ENCODE data around the gene TCN2. TPM values are rescaled to one million over a fixed set of nuclear protein-coding genes. Genes with fewer than 3 reads are reported as not detected.
A peak's percentile ranks its signal among the peaks of the same experiment; 100 is the strongest.

Gene TCN2
- total RNA-seq, 2 donors from 2014 or later, result 9.3 to 27.0 TPM

DNA sequence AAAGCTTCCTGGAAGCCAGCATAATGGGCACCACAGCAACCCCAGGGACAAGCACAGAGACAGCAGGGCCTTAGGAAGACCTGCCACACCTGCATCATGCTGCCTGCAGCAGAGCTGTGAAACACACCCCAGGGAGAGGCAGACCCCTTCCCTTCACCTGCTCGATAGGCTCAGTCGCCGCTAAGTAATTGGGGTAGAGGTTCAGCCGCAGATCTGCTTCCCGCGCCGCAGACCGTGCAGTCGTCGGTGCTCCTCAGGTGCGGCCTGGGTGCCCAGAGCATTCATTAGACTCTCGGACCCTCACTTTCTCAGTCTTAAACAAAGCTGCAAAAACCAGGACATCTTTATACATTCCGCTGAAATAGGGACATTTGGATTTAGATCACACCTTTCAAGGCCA lies 57.8 kb downstream of the TCN2 start:
- Histone ChIP-seq H3K9ac (ENCODE audit: low read depth in 2 of 2, low read length in 2 of 2) (peak overlapping the region in 1 of 2 donors; percentile 12), H3K9me3 (no peaks in the 10 kb centered on the region), H3K4me3 (no peak overlapping the region), H3K36me3 (no peaks in the 10 kb centered on the region), H3K27ac (no peak overlapping the region), H3K27me3 (no peaks in the 10 kb centered on the region), H3K4me1 (no peaks in the 10 kb centered on the region)
- peak; percentile 35 for DNase-seq
- TF ChIP-seq, protein P1, sequence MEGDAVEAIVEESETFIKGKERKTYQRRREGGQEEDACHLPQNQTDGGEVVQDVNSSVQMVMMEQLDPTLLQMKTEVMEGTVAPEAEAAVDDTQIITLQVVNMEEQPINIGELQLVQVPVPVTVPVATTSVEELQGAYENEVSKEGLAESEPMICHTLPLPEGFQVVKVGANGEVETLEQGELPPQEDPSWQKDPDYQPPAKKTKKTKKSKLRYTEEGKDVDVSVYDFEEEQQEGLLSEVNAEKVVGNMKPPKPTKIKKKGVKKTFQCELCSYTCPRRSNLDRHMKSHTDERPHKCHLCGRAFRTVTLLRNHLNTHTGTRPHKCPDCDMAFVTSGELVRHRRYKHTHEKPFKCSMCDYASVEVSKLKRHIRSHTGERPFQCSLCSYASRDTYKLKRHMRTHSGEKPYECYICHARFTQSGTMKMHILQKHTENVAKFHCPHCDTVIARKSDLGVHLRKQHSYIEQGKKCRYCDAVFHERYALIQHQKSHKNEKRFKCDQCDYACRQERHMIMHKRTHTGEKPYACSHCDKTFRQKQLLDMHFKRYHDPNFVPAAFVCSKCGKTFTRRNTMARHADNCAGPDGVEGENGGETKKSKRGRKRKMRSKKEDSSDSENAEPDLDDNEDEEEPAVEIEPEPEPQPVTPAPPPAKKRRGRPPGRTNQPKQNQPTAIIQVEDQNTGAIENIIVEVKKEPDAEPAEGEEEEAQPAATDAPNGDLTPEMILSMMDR (IDR thresholded peaks at IDR 0.05), result no peak
- intact Hi-C loops (cut with DNase I), result no loop called here

DNA sequence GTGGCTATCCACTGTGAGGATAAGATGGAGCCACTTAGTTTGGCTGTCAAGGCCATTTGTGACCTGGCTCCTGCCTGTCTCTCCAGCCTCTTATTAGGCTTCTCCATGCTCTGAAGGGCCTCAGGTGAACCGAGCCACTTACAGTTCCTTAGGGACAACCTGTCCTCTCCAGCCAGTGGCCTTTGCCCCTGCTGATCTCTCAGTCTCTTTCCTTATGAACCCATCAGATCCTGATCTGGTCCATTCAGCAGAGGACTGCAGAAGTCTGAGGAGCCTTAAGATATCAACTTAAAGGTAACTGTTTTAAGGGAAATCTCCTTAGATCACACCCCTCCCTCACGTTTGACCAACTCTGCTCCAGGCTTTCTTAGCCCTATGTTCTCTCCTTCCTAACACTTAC lies 58.3 kb downstream of the TCN2 start:
- DNase-seq, result peak; percentile 34
- TF ChIP-seq, protein P1 (IDR thresholded peaks at IDR 0.05), result no peak
- no peaks in the 10 kb centered on the region for H3K4me1 ChIP-seq
- H3K36me3 ChIP-seq, result no peaks in the 10 kb centered on the region
- intact Hi-C loops (cut with DNase I), result no loop called here
- H3K27me3 ChIP-seq, result no peaks in the 10 kb centered on the region
- H3K27ac ChIP-seq, result peak overlapping the region; percentile 90
- H3K4me3 ChIP-seq, result no peak overlapping the region
- peak overlapping the region in 1 of 2 donors; percentile 79 for H3K9ac ChIP-seq (ENCODE audit: low read depth in 2 of 2, low read length in 2 of 2)
- no peaks in the 10 kb centered on the region for H3K9me3 ChIP-seq

DNA sequence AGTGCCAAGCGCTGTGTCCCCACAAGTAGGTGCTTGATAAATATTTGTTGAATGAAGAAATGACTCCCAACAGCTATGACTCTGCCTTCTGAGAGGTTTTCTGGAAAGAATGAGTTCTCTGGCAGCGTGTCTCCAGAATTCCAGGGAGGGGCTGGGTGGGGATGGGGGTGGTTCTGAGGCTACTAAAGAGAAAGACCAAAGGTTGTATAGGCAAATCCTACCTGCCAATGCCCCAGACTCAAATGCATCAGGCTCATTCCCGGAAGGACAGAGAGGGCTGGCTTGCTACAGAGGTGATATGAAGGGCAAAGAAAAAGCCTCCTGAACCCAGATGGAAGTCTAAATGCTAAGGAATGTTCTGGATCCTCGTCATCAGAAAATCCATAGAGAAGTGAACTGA lies 58.8 kb downstream of the TCN2 start:
- DNase-seq, result peak; percentile 61
- H3K9ac ChIP-seq (ENCODE audit: low read depth in 2 of 2, low read length in 2 of 2), result peak overlapping the region in 1 of 2 donors; percentile 79
- no peaks in the 10 kb centered on the region for H3K9me3 ChIP-seq
- no peaks in the 10 kb centered on the region for H3K27me3 ChIP-seq
- no peaks in the 10 kb centered on the region for H3K4me1 ChIP-seq
- peak overlapping the region; percentile 90 for H3K27ac ChIP-seq
- TF ChIP-seq, protein P1 (IDR thresholded peaks at IDR 0.05), result no peak
- intact Hi-C loops (cut with DNase I), result no loop called here
- H3K36me3 ChIP-seq, result no peaks in the 10 kb centered on the region
- no peak overlapping the region for H3K4me3 ChIP-seq

DNA sequence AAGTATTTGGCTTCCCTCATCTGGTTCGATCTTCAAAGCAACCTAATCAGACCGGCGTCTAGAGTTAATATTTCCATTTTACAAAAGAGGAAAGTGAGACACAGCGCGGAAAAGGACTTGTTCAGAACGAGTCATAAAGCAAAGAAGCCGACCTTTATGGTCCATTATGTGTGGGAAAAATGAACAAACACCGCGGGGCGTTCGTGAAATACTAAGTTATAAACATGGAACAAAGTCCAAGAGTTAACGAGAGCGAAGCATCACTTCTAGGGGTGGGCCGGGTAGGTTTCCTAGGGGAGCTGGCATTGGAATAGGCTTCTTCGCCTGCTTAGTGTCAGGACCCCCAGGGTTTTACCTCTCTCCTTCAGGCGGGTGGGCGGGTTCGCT lies 60.1 kb downstream of the TCN2 start:
- TF ChIP-seq, protein P1 (IDR thresholded peaks at IDR 0.05), result no peak
- Histone ChIP-seq H3K4me1 (no peaks in the 10 kb centered on the region), H3K9ac (ENCODE audit: low read depth in 2 of 2, low read length in 2 of 2) (peak overlapping the region; percentile 79 to 83), H3K27me3 (no peaks in the 10 kb centered on the region), H3K9me3 (no peaks in the 10 kb centered on the region), H3K36me3 (no peaks in the 10 kb centered on the region), H3K27ac (peak overlapping the region; percentile 90), H3K4me3 (peak overlapping the region; percentile 69)
- DNase-seq, result peak; percentile 80
- intact Hi-C loops (cut with DNase I), result no loop called here

DNA sequence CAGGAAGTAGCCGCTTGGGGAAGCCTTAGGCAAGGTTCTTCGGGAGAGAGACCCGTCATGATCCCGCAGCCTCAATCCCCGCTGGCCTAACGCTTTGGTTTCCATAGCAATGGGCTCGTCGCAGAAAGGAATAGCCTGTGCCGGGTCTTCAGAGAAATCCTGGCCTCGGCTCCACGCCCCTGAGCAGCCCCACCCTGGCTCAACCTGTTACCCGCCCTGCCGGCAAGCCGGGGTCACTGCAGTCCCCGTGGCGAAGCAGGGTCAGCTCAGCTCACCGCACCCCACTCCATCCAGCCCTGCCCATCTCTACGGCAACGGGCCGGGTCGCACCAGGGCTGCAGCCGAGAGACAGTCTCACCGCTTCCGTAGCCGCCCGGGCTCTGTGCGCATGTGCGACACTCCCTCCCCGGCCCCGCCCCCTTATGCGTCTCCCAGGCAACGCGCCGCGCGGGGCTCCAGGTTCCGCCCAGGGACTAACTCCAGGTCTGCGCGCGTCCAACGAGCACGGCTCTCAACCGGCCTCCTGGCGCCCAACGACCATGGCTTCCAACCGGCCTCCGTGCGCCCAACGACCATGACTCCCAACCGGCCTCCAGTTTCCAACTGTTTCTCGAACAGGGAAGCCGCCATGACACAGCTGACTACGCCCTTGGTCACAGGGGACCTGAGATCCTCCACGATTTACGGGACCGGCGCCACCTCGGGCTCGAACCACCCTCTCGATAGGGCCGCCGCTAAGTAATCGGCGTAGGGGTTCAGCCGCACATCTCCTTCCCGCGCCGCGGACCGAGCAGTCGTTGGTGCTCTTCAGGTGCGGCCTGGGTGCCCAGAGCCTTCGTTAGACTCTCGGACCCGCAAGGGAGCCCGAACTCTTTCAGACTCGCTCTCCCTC lies 60.8 kb downstream of the TCN2 start, which contains the start of gene DUSP18:
DUSP18 (minus strand) TSS at position 382 of the 892 bp plus-strand sequence. CDS start 3,872 bp downstream, outside the sequence.
- no peaks in the 10 kb centered on the region for H3K36me3 ChIP-seq
- H3K4me3 ChIP-seq, result peak within 1 kb of the TSS; percentile 69
- intact Hi-C loops (cut with DNase I), result no loop called here
- peak within 1 kb of the TSS; percentile 90 for H3K27ac ChIP-seq
- no peaks in the 10 kb centered on the region for H3K9me3 ChIP-seq
- H3K4me1 ChIP-seq, result no peaks in the 10 kb centered on the region
- H3K27me3 ChIP-seq, result no peaks in the 10 kb centered on the region
- TF ChIP-seq, protein P1 (IDR thresholded peaks at IDR 0.05), result peak; percentile 42
- DNase-seq, result peak; percentile 97
- peak within 1 kb of the TSS; percentile 79 to 83 for H3K9ac ChIP-seq (ENCODE audit: low read depth in 2 of 2, low read length in 2 of 2)
